ENCODE data around the gene MEAK7.

MEAK7 gene

DNA sequence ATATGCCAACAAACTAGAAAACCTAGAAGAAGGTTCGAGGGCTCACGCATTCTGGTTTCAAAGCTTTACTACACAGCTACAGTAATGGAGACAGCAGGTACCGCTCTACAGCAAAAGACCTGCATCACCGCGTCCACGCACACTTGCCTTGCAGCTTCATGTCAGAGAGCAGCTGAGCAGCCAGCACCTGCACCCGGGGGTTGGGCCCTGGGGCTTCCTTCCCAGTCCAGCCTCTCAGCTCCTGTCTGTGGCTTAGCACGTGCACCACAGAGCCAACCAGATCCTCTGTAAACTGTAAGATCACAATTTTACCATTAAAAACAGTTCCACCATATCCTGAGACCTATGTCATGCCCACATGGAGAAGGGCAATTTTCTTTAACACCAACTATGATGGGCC lies 15.3 kb downstream of the MEAK7 start:
- TF ChIP-seq CREB1 (IDR thresholded peaks at IDR 0.05; ENCODE audit: low read depth) (no peak), TCF12 (IDR thresholded peaks at IDR 0.05; ENCODE audit: low read depth) (no peak), EGR1 (IDR thresholded peaks at IDR 0.05) (no peak), TEAD4 (IDR thresholded peaks at IDR 0.05) (no peak), NFIC (IDR thresholded peaks at IDR 0.05) (no peak), YY1 (IDR thresholded peaks at IDR 0.05; ENCODE audit: low read depth) (no peak), RAD21 (IDR thresholded peaks at IDR 0.05; ENCODE audit: low read depth) (no peak), ZBTB7A (IDR thresholded peaks at IDR 0.05; ENCODE audit: low read depth) (no peak), REST (IDR thresholded peaks at IDR 0.05; ENCODE audit: low read depth) (no peak), EP300 (IDR thresholded peaks at IDR 0.05; ENCODE audit: borderline replicate concordance) (no peak), CEBPB (IDR thresholded peaks at IDR 0.05) (no peak), TAF1 (IDR thresholded peaks at IDR 0.05; ENCODE audit: low read depth) (no peak)
- TF ChIP-seq, protein P1, sequence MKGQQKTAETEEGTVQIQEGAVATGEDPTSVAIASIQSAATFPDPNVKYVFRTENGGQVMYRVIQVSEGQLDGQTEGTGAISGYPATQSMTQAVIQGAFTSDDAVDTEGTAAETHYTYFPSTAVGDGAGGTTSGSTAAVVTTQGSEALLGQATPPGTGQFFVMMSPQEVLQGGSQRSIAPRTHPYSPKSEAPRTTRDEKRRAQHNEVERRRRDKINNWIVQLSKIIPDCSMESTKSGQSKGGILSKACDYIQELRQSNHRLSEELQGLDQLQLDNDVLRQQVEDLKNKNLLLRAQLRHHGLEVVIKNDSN (IDR thresholded peaks at IDR 0.05) = no peak

GRCh38 chr16:84487358-84487757 lies 17.1 kb downstream of the MEAK7 start:
- TF ChIP-seq FOXM1 (IDR thresholded peaks at IDR 0.05; ENCODE audit: borderline replicate concordance, low read depth) = no peak
- no peak for TF ChIP-seq CREB1 (IDR thresholded peaks at IDR 0.05; ENCODE audit: low read depth)
- TF ChIP-seq TAF1 (IDR thresholded peaks at IDR 0.05; ENCODE audit: low read depth) = no peak
- no peak for TF ChIP-seq CEBPB (IDR thresholded peaks at IDR 0.05)
- no peak for TF ChIP-seq REST (IDR thresholded peaks at IDR 0.05; ENCODE audit: low read depth)
- TF ChIP-seq TEAD4 (IDR thresholded peaks at IDR 0.05) = no peak
- no peak for TF ChIP-seq TCF12 (IDR thresholded peaks at IDR 0.05; ENCODE audit: low read depth)
- no peak for TF ChIP-seq ZBTB7A (IDR thresholded peaks at IDR 0.05; ENCODE audit: low read depth)
- TF ChIP-seq YY1 (IDR thresholded peaks at IDR 0.05; ENCODE audit: low read depth) = no peak
- TF ChIP-seq EP300 (IDR thresholded peaks at IDR 0.05; ENCODE audit: borderline replicate concordance) = no peak
- TF ChIP-seq, protein P1 (IDR thresholded peaks at IDR 0.05) = no peak
- no peak for TF ChIP-seq EGR1 (IDR thresholded peaks at IDR 0.05)
- no peak for TF ChIP-seq MAX (IDR thresholded peaks at IDR 0.05)
- TF ChIP-seq RAD21 (IDR thresholded peaks at IDR 0.05; ENCODE audit: low read depth) = no peak
- no peak for TF ChIP-seq NFIC (IDR thresholded peaks at IDR 0.05)

- no peak for TF ChIP-seq CEBPB (IDR thresholded peaks at IDR 0.05)
Observed at GRCh38 chr16:84486551-84487235, 17.8 kb downstream of the MEAK7 start.

- TF ChIP-seq RAD21 (IDR thresholded peaks at IDR 0.05; ENCODE audit: low read depth) = no peak
- TF ChIP-seq MAX (IDR thresholded peaks at IDR 0.05) = no peak
- TF ChIP-seq YY1 (IDR thresholded peaks at IDR 0.05; ENCODE audit: low read depth) = no peak
- TF ChIP-seq REST (IDR thresholded peaks at IDR 0.05; ENCODE audit: low read depth) = no peak
- TF ChIP-seq ZBTB7A (IDR thresholded peaks at IDR 0.05; ENCODE audit: low read depth) = no peak
- no peak for TF ChIP-seq CREB1 (IDR thresholded peaks at IDR 0.05; ENCODE audit: low read depth)
- TF ChIP-seq, protein P1 (IDR thresholded peaks at IDR 0.05) = no peak
Observed at GRCh38 chr16:84486126-84486525, 18.3 kb downstream of the MEAK7 start.

Data from Ishikawa (cell line).